ENCODE results near the gene USP47. TPM values are rescaled to one million over a fixed set of nuclear protein-coding genes. Genes with fewer than 3 reads are reported as not detected.

The USP47 gene
- total and polyA plus RNA-seq, 9 of the 15 experiments (the other 6 are each of a cell fraction or from before 2014, with no cell fraction given): 13.1 to 63.6 (median 34.7) TPM

- no peak for TF ChIP-seq FOXP4 (CRISPR knock-in tag; IDR thresholded peaks at IDR 0.05; ENCODE audit: borderline replicate concordance)
- TF ChIP-seq PRMT5 (CRISPR knock-in tag; IDR thresholded peaks at IDR 0.05): no peak
- no peak for TF ChIP-seq ZC3H8 (IDR thresholded peaks at IDR 0.05)
- no peak for TF ChIP-seq HMG20B (CRISPR knock-in tag; IDR thresholded peaks at IDR 0.05)
- no peak for TF ChIP-seq GABPA (tag; conservative IDR thresholded peaks at IDR 0.05; ENCODE audit: low read depth)
- no peak for TF ChIP-seq BRF2 (IDR thresholded peaks at IDR 0.05; ENCODE audit: borderline replicate concordance, insufficient read depth, insufficient read length)
- TF ChIP-seq MLLT1 (IDR thresholded peaks at IDR 0.05): 0 out of 4 replicates have a peak, but pooled peaks of 1 of the 2 experiments have one; percentile 12
- TF ChIP-seq NRF1 (conservative IDR thresholded peaks at IDR 0.05 in 1 of 2, IDR thresholded peaks at IDR 0.05 in 1 of 2): no peak
- TF ChIP-seq, protein P1, sequence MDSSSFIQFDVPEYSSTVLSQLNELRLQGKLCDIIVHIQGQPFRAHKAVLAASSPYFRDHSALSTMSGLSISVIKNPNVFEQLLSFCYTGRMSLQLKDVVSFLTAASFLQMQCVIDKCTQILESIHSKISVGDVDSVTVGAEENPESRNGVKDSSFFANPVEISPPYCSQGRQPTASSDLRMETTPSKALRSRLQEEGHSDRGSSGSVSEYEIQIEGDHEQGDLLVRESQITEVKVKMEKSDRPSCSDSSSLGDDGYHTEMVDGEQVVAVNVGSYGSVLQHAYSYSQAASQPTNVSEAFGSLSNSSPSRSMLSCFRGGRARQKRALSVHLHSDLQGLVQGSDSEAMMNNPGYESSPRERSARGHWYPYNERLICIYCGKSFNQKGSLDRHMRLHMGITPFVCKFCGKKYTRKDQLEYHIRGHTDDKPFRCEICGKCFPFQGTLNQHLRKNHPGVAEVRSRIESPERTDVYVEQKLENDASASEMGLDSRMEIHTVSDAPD (CRISPR knock-in tag; IDR thresholded peaks at IDR 0.05): no peak
- TF ChIP-seq TEAD4 (IDR thresholded peaks at IDR 0.05; ENCODE audit: low read length): peak; percentile 43; the same call in 1 of the 2 replicates
- no peak for TF ChIP-seq TEAD4 (CRISPR knock-in tag; IDR thresholded peaks at IDR 0.05; ENCODE audit: borderline replicate concordance)
- TF ChIP-seq SIN3B (IDR thresholded peaks at IDR 0.05; ENCODE audit: low read depth): no peak
These were observed 1.9 kb downstream of the USP47 start (continued) for GRCh38 chr11:11843642-11844041.
